Non-pigmented ciliary epithelial cell (primary cell): Measurements from ENCODE around the gene KCNQ1.
A peak's percentile ranks its signal among the peaks of the same experiment; 100 is the strongest.

Source experiments
- DNase-seq: peaks from one replicate; pipeline ENCODE4 v3.0.0-alpha.2; 2010; ENCODE audit warnings: low read depth

KCNQ1 gene

GRCh38 chr11:2883979-2884815 is 439.4 kb downstream of the KCNQ1 start:
- no peak for DNase-seq

DNA sequence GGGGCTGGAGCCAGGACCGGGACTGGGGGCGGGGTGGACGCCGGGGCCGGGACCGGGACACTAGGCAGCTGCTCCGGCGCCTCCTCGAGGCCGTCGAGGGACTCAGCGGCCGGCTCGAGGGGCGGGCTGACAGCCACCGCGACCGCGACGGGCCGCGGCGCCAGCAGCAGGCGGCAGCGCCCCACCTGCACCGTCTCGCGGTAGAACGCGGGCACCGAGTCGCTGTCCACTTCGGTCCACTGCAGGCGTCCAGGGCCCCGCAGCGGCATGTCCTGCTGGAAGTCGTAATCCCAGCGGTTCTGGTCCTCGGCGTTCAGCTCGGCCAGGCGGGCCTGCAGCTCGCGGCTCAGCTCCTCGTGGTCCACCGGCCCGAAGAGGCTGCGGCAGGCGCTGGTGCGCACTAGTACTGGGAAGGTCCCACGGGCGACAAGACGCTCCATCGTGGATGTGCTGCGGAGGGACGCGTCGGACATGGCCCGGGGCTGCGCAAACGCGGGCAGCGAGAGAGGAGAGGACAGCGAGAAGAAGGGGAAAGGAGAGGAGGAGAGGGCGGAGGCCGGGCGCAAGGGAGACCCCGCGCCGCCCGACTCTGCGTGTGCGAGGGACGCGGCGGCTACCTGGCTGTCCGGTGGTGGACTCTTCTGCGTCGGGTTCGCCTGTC is 440.3 kb downstream of the KCNQ1 start:
- DNase-seq, result no peak

GRCh38 chr11:2885678-2886081 is 440.9 kb downstream of the KCNQ1 start, which contains the start of gene CDKN1C:
Gene CDKN1C (minus strand): TSS chr11:2885775. CDS start chr11:2885456, 319 bp downstream.
- DNase-seq, result no peak

DNA sequence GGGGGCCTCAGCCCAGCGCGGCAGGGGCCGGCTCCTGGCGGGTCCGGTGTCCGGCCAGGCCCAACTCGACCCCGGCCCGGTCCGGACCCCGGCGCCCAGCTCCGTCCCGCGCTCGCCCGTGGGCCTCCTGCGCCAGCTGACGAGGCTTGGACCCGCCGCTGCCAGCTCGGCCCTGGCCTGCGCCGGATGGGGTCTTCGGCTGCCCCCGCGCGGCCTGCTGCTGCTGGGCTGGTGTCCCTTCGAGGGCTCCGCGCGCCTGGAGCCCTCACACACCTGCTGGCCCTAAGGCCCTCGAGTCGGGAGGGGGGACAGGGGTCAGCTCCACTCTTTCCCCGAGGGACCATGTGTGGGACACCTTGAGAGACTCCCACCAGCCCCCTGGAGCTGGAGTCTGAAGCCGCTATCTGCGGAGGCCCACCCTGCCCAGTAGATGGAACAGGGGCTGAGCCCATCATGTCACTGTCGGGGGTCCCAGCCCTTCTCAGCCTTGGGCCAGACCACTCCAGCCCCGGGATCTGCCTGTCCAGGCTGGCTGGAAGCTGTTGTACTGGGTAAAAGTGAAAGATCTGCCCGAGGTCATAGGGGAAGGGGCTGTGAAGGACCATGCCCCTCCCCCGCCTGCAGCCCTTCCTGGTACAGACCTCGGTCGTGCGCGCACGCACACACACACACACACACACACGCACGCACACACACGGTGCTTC is 441.5 kb downstream of the KCNQ1 start:
- DNase-seq, result no peak

DNA sequence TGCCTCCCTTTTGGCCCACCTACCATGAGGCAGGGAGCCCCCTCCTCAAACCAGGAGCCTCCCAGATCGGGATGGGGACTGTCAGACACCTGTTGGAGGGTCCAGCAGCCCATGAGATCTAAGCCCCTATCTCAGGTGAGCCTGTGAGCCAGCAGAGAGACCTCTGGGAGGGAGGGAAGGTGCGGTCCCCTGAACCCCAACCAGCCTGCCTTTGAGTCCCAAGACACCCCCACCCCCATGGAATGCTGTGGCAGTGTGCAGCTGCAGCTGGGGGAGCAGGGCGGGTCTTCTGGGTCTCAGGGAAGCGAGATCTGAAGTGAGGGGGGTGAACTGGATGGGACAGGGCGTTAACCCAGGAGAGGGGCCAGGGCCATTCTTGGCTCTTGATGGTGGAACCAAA is 442.1 kb downstream of the KCNQ1 start:
- DNase-seq, result no peak

DNA sequence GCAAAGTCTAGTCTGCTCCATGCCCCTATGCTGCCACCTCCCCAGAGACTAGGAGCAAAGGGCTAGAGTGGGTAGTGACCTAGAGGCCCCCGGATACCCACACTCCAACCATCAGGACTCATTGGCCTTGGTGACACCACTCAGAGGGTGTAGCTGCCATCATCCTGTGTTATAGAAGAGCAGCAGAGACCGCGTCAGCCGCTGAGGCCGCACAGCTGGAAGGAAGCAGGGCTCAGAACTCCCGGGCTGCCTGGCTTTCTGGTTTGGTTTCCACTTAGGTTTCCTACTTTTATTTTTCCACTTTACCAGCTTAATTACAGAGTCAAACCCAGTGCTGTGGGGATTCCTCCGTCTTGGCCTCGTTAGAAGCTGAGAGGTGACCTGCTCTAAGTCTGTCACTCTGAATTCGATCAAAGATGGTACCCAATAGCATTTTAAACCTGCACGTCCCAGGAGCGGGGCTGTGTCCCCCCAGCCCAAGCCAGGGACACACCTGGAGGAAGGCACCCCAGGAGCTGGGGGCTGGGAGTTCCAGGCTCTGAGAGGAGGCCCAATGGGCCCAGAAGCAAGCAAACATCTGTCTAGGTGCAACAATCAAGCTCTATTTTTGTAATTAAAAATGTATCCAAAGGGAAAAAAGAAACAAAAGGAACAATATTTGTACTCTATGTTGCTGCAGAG is 442.8 kb downstream of the KCNQ1 start:
- no peak for DNase-seq

GRCh38 chr11:2888266-2888968 is 443.6 kb downstream of the KCNQ1 start:
- DNase-seq, result peak; percentile 45

GRCh38 chr11:2889362-2890273 is 444.8 kb downstream of the KCNQ1 start:
- DNase-seq, result no peak

GRCh38 chr11:2890466-2891294 is 445.9 kb downstream of the KCNQ1 start:
- DNase-seq, result no peak

DNA sequence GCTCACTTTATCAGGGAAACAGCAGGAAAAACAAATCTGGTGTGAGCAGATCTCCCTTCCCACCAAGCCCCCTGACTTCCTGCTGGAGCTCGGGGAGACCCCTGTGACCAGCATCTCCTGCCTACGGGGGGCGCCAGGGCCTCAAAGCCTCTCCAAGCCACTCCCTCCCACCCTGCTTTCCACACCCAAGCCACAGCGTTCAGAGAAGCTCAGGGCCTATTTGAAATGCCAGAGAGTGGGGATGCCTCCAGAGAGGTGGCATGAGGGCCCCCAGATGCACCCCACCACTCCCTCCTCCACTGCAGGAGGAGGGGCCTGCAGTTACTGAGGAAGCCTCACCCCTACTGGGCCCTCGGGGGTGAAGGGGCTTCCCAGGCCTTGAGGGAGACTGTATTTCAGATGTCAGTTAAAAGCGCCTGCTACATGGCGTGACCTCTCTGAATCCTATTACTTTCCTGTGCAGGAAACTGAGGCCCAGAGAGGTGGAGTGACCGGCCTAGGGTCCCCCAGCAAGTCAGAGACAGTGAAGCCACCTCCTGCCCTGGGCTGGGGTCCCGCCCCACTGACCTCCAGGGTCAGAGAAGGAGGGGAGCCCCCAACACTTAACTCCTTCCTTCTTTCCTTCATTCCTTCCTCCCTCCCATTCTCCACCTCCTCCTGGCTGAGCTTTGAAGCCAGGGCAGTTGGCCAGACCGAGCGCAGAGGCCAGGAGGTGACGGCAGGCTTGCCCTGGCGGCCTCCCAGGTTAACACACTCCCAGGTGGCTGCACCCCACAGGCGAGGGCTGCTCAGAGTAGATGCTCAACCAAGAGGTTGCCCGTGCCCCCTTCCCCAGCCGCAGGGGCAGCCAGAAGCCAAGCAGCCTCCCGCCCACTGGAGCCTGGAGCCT is 446.8 kb downstream of the KCNQ1 start:
- DNase-seq, result no peak

DNA sequence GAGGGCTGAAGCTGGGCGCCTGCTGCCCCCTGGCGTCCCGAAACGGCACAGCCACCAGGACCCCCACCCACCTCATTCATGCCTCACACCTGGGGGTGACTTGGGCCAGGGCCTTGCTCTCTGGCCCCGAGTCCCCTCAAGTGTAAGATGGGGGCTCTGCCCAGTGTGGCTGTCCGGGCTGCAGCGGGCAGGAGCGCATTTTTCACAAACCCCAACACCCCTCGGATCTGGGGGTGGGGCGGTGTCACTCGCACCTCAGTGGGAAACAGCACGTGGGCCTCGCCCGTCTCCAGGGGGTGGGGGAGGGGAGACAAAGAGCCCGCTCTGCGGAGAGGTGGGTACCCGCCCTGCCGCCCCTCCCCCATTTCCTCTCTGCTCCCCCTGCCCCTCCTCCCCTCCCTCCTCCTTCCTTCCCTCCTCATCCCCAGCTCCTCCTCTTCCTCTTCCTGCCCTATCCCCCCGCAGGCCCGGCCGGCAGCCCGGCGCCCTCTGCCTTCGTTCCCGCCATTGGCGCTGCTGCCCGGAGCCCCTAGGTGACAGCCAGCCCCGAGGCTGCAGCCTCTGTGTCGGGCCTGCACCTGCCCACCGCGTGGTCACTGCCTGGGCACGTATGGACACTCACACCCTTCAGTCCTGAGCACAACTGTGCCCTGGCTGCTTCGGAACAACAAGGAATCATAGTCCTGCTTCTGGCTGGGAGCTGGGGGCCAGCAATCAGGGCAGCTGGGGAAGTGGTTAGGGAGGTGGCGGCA is 447.6 kb downstream of the KCNQ1 start:
- DNase-seq, result no peak

GRCh38 chr11:2892967-2893528 is 448.2 kb downstream of the KCNQ1 start:
- DNase-seq, result no peak

DNA sequence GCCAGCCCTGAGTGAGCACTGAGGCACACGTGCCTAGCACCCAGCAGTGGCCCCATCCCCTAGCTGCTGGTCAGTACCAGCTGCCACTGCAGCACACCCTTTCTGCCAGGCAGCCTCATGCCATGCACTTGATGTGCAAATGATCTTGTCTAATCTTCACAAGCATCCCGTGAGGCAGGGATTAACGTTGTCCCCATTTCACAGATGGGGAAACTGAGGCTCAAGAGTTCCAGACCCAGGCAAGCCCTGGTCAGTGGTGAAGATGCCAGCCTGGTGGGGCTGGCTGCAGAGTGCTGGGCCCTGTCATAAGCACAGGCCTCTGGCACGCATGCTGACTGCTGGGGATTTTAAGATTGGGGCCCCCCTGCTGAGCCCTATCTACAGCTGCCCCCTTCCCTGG is 449.1 kb downstream of the KCNQ1 start:
- DNase-seq, result no peak

DNA sequence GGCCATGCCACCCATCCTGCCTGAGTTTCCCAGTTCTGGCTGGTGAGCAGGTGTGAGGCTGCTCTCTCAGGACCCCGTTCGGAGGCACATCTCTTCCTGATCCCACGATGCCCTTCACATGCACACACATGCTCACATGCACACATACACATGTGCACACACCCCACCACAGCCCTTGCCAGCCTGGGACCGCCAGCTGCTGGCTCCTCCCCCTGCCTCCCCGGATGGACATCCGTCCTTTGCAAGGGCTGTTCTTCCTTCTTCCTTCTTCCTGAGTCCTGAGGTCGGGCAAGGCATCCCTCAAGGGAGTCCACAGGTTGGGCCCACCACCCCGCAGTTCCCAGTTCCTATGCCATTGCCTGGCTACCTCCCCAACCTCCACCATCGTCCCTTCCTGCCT is 451.2 kb downstream of the KCNQ1 start:
- no peak for DNase-seq

GRCh38 chr11:2897048-2897447 is 452.2 kb downstream of the KCNQ1 start:
- DNase-seq, result no peak

DNA sequence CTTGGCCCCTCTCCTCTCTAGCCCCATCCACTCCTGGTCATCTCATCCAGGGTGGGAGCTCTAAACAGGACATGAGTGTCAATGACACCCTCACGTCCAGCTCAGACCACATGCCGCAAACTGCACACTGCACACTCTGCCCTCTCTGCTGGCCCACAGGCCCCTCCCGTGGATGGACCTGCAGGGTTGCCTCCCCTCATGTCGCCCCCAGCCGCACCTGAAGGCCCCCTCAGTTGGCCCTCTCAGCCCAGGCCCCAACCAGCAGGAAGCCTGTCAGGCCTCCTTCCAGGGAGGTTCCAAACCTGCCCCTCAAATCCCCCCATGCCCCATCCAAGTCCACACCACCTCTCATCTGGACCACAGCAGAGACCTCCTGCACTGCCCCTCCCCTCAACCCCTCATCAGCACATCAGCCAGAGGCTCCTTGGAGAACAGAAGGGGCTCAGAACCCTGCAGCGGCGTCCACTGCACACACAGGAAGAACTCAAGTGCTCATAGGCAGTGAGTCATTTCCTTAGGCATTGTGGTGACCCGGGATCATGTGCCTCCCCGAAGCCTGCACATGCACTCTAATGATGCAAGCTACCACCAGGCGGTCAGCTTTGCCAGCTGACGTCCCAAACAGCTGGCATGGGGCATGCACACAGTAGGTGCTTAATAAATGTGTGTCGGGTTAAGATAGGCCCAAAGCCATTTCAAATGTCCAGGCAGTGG is 453.7 kb downstream of the KCNQ1 start:
- peak; percentile 69 for DNase-seq
